Trophoblast cell (in vitro differentiated cells and primary cell): ENCODE results near the gene CEBPG.

ENCODE experiments used
- DNase-seq, 2 donors: peaks; one replicate each; pipeline ENCODE4 v3.0.0-alpha.2; 2016
- H2AFZ ChIP-seq: 2 replicates; pipeline ENCODE4 v1.6.1; 2013; ENCODE audit warnings: low read length, moderate library complexity, mild to moderate bottlenecking; ENCODE audit not compliant: insufficient read depth, poor library complexity
- H2AK5ac ChIP-seq: 2 replicates; pipeline ENCODE4 v1.6.1; 2013; ENCODE audit warnings: mild to moderate bottlenecking, low read length
- H2BK120ac ChIP-seq: 2 replicates; pipeline ENCODE4 v1.6.1; 2013; ENCODE audit warnings: low read length, mild to moderate bottlenecking, moderate library complexity; ENCODE audit not compliant: insufficient read depth, poor library complexity
- H2BK12ac ChIP-seq: 2 replicates; pipeline ENCODE4 v1.6.1; 2013; ENCODE audit warnings: mild to moderate bottlenecking, low read length, moderate library complexity
- H2BK5ac ChIP-seq: 2 replicates; pipeline ENCODE4 v1.6.1; 2013; ENCODE audit warnings: low read length, low read depth, moderate library complexity, mild to moderate bottlenecking; ENCODE audit not compliant: poor library complexity
- H3K14ac ChIP-seq: 2 replicates; pipeline ENCODE4 v1.6.1; 2013; ENCODE audit warnings: mild to moderate bottlenecking, low read length
- H3K18ac ChIP-seq: 2 replicates; pipeline ENCODE4 v1.6.1; 2013; ENCODE audit warnings: mild to moderate bottlenecking, low read length
- H3K23ac ChIP-seq: 2 replicates; pipeline ENCODE4 v1.6.1; 2013; ENCODE audit warnings: low read length
- H3K27ac ChIP-seq: 2 replicates; pipeline ENCODE4 v1.5.1; 2013; ENCODE audit warnings: low read depth, mild to moderate bottlenecking, inconsistent platforms, low read length, moderate library complexity
- H3K27me3 ChIP-seq: 2 replicates; pipeline ENCODE4 v1.6.1; 2013; ENCODE audit warnings: inconsistent platforms, mild to moderate bottlenecking, low read length, moderate library complexity; ENCODE audit not compliant: insufficient read depth
- H3K36me3 ChIP-seq, 2 experiments: 1 replicate in 1 of 2; 2 replicates in 1 of 2; pipeline ENCODE4 v1.6.1; 2013; ENCODE audit warnings: low read length in 2 of 2, mild to moderate bottlenecking in 2 of 2, moderate library complexity in 1 of 2; ENCODE audit not compliant: insufficient read depth in 2 of 2, control insufficient read depth in 1 of 2
- H3K4ac ChIP-seq: 2 replicates; pipeline ENCODE4 v1.6.1; 2013; ENCODE audit warnings: low read depth, mild to moderate bottlenecking, low read length, moderate library complexity
- H3K4me1 ChIP-seq, 2 experiments: 1 replicate in 1 of 2; 2 replicates in 1 of 2; pipeline ENCODE4 v1.6.1; 2013; ENCODE audit warnings: low read length in 2 of 2, mild to moderate bottlenecking in 2 of 2, moderate library complexity in 1 of 2; ENCODE audit not compliant: insufficient read depth in 2 of 2, control insufficient read depth in 1 of 2
- H3K4me2 ChIP-seq: 2 replicates; pipeline ENCODE4 v1.6.1; 2013; ENCODE audit warnings: inconsistent platforms, mild to moderate bottlenecking, low read length, moderate library complexity
- H3K4me3 ChIP-seq: 2 replicates; pipeline ENCODE4 v1.5.1; 2013; ENCODE audit warnings: mild to moderate bottlenecking, low read depth, low read length, inconsistent platforms
- H3K79me1 ChIP-seq: one replicate; pipeline ENCODE4 v1.6.1; 2013; ENCODE audit warnings: low read length
- H3K79me2 ChIP-seq: 2 replicates; pipeline ENCODE4 v1.6.1; 2013; ENCODE audit warnings: low read length, mild to moderate bottlenecking; ENCODE audit not compliant: control insufficient read depth, insufficient read depth, poor library complexity
- H3K9ac ChIP-seq: 2 replicates; pipeline ENCODE4 v1.6.1; 2013; ENCODE audit warnings: mild to moderate bottlenecking, low read length
- H3K9me3 ChIP-seq: 2 replicates; pipeline ENCODE4 v1.6.1; 2013; ENCODE audit warnings: low read depth, mild to moderate bottlenecking, control low read depth, inconsistent platforms, low read length; ENCODE audit not compliant: insufficient read depth
- H4K12ac ChIP-seq: 2 replicates; pipeline ENCODE4 v1.6.1; 2013; ENCODE audit warnings: low read depth, mild to moderate bottlenecking, low read length, moderate library complexity
- H4K8ac ChIP-seq: 2 replicates; pipeline ENCODE4 v1.6.1; 2013; ENCODE audit warnings: low read depth, mild to moderate bottlenecking, low read length, moderate library complexity
- H4K91ac ChIP-seq: one replicate; pipeline ENCODE4 v1.6.1; 2013; ENCODE audit warnings: low read depth, mild to moderate bottlenecking, low read length, moderate library complexity
- whole genome bisulfite sequencing: extraction: QIAGEN DNeasy Blood & Tissue Kit; methylation state at CpG from one replicate; pipeline ENCODE4 v1.1.7; 2013; ENCODE audit warnings: missing lambda C conversion rate; ENCODE audit not compliant: insufficient read length, insufficient coverage; ENCODE audit errors: extremely low coverage; 5-methylcytosine and 5-hydroxymethylcytosine counted together

Gene CEBPG

DNA sequence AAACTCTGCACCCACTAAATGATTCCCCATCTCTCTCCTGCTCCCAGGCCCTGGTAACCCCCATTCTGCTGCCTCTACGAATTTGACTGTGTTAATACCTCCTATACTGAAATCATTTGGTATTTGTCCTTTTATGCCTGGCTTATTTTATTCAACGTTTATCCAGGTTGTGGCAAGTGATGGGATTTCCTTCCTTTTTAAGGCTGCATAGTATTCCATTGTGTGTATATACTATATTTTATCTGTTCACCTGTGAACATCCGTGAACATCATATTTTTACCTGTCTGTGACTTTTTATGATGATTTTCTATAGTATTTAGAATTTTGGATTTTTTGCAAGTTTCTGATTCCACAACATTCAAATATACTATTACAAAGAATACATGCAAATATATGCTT lies 13.9 kb upstream of the CEBPG start:
- H3K4me1 ChIP-seq, result no peaks in the 10 kb centered on the region
- H3K23ac ChIP-seq, result no peak overlapping the region
- no peak overlapping the region for H3K4me3 ChIP-seq
- H3K79me2 ChIP-seq, result no peaks in the 10 kb centered on the region
- no peak overlapping the region for H2BK12ac ChIP-seq
- no peaks in the 10 kb centered on the region for H3K27me3 ChIP-seq
- no peak overlapping the region for H3K14ac ChIP-seq
- H2BK5ac ChIP-seq, result no peak overlapping the region
- H3K79me1 ChIP-seq, result no peaks in the 10 kb centered on the region
- no peak overlapping the region for H4K8ac ChIP-seq
- no peak overlapping the region for H3K27ac ChIP-seq
- DNase-seq, result no peak
- no peak overlapping the region for H2AK5ac ChIP-seq
- H3K18ac ChIP-seq, result no peak overlapping the region
- H3K4me2 ChIP-seq, result no peak overlapping the region
- no peaks in the 10 kb centered on the region for H3K36me3 ChIP-seq
- H2BK120ac ChIP-seq, result no peak overlapping the region
- H2AFZ ChIP-seq, result no peak overlapping the region
- H3K4ac ChIP-seq, result no peak overlapping the region
- WGBS, result no CpG with 5 or more reads among the region's 3 CpGs
- no peak overlapping the region for H4K91ac ChIP-seq
- H3K9me3 ChIP-seq, result peaks cover 2% of the 10 kb centered on the region
- no peak overlapping the region for H3K9ac ChIP-seq
- H4K12ac ChIP-seq, result no peak overlapping the region

- Histone ChIP-seq H3K4me3 (no peak overlapping the region), H2BK120ac (no peak overlapping the region), H3K9ac (no peak overlapping the region), H2BK5ac (no peak overlapping the region), H4K91ac (no peak overlapping the region), H2AFZ (no peak overlapping the region), H3K4me1 (no peaks in the 10 kb centered on the region), H2AK5ac (no peak overlapping the region), H3K9me3 (peaks cover 2% of the 10 kb centered on the region), H4K12ac (no peak overlapping the region), H3K4ac (no peak overlapping the region), H3K27me3 (no peaks in the 10 kb centered on the region), H3K14ac (no peak overlapping the region), H3K79me1 (no peaks in the 10 kb centered on the region), H3K18ac (no peak overlapping the region), H4K8ac (no peak overlapping the region), H3K4me2 (no peak overlapping the region), H3K36me3 (no peaks in the 10 kb centered on the region), H3K23ac (no peak overlapping the region), H3K27ac (no peak overlapping the region), H3K79me2 (no peaks in the 10 kb centered on the region), H2BK12ac (no peak overlapping the region)
- DNase-seq, result no peak
- no CpG with 5 or more reads among the region's 6 CpGs for WGBS
Measured at GRCh38 chr19:33362508-33363228, 10.8 kb upstream of the CEBPG start.

- Histone ChIP-seq H4K91ac (no peak overlapping the region), H3K9me3 (peaks cover 2% of the 10 kb centered on the region), H2AK5ac (no peak overlapping the region), H3K4me1 (no peaks in the 10 kb centered on the region), H4K12ac (no peak overlapping the region), H3K79me2 (no peaks in the 10 kb centered on the region), H2BK120ac (no peak overlapping the region), H3K4me2 (no peak overlapping the region), H3K79me1 (no peaks in the 10 kb centered on the region), H3K4me3 (no peak overlapping the region), H2BK5ac (no peak overlapping the region), H3K23ac (no peak overlapping the region), H3K27me3 (no peaks in the 10 kb centered on the region), H3K4ac (no peak overlapping the region), H3K27ac (no peak overlapping the region), H4K8ac (no peak overlapping the region), H3K14ac (no peak overlapping the region), H3K9ac (no peak overlapping the region), H2BK12ac (no peak overlapping the region), H2AFZ (no peak overlapping the region), H3K18ac (no peak overlapping the region), H3K36me3 (no peaks in the 10 kb centered on the region)
- no peak for DNase-seq
- WGBS, result no CpG with 5 or more reads among the region's 5 CpGs
Measured at GRCh38 chr19:33363476-33363875, 10.0 kb upstream of the CEBPG start.

GRCh38 chr19:33365691-33366090 lies 7.8 kb upstream of the CEBPG start:
- Histone ChIP-seq H4K12ac (no peak overlapping the region), H2AFZ (no peak overlapping the region), H4K91ac (no peak overlapping the region), H3K4ac (no peak overlapping the region), H3K79me1 (no peaks in the 10 kb centered on the region), H3K4me3 (no peak overlapping the region), H2AK5ac (no peak overlapping the region), H3K4me2 (no peak overlapping the region), H3K4me1 (no peaks in the 10 kb centered on the region), H4K8ac (no peak overlapping the region), H2BK12ac (no peak overlapping the region), H2BK120ac (no peak overlapping the region), H3K36me3 (no peaks in the 10 kb centered on the region), H3K23ac (no peak overlapping the region), H3K18ac (no peak overlapping the region), H3K9me3 (peaks cover 2% of the 10 kb centered on the region), H3K27ac (no peak overlapping the region), H3K79me2 (no peaks in the 10 kb centered on the region), H3K9ac (no peak overlapping the region), H3K14ac (no peak overlapping the region), H3K27me3 (no peaks in the 10 kb centered on the region), H2BK5ac (no peak overlapping the region)
- DNase-seq, result no peak
- no CpG with 5 or more reads among the region's 7 CpGs for WGBS
